GM10847 (cell line): ENCODE measurements around the gene BORA.

Source experiments
- POLR2A ChIP-seq: IDR thresholded peaks from 2 replicates; pipeline ENCODE4 v1.6.1; 2011; ENCODE audit not compliant: insufficient read length; ENCODE audit errors: extremely low read depth

The BORA gene

DNA sequence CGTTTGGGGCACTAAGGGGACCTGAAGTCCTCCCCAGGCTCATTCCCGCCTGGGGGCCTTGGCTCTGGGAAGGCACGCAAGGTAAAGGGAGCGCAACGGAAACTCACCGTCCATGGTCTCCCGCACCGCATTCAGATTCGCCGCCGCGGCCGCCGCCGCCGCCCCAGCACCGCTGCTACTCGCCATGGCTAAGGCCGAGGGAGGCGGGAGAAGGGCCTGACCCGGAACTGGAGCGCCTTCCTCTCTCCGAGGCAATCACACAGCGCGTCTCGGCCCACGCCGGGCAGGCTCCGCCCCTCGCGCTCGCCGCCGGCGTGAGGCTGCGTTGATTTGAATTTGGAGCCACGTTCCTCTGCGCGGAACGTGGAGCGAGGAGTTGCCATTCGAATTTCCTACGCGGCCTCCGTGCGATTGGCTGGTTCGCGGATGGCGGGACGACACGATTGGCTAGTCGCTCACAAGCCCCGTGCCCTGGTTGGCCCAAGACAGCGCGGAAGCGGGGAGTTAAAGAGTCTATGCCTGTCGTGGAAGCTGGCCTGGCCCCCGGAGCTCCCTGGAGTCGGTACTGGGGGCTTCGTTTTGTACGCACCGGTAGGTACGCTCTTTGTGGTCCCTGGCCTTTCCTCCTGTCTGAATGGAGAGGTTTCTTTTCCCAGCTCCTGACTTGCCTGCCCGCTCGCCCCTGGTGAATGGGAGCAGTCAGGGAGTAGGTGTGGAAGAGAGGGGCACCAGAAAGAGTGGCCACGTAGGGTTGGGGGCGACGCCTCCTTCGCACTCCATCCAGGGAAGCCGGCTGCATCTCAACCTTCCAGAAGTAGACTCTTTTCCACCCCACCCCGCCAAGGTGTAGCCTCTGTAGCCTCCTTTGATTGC, at the start of gene BORA, which contains the start of gene MZT1:
Gene BORA, plus strand, starts transcription at position 507 of the 873 bp plus-strand sequence. CDS start 1,018 bp downstream, outside the sequence.
Gene MZT1, minus strand, starts transcription at position 213 of the 873 bp plus-strand sequence. Its CDS starts 27 bp downstream, at position 186.
- TF ChIP-seq POLR2A, result peak; percentile 54

DNA sequence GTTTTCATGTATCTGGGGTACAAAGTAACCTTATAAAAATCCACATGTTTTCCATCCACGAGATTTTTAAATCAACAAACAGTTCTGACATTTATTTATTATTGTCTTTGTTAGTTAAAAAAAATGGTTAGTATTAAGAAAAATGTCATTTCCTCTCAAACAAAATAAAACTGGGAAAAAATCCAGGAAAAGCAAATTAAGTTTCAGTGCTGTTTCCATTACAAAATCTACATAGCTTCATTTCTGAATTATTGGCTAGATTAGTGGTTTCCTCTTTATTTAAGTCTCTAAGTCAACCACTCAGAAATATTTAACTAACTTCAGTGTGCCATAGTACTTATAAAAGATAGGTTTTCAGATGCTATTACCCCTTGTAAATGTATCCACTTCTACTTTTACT, 49.4 kb upstream of the BORA start:
- TF ChIP-seq POLR2A, result no peak

DNA sequence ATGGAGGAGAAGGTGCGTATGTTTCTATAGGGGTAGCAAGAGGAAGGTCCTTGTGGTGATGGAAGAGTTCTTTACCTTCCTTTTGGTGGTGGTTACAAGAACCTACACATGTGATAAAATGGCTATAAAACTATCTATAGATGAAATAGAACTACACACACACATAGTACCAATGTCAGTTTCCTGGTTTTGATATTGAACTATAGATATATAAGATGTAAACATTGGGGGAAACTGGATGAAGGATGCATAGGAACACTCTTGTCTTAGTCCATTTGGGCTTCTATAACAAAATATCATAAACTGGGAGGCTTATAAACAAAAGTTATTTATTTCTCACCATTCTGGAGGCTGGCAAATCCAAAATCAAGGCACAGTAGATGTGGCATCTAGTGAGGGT, 47.4 kb upstream of the BORA start:
- no peak for TF ChIP-seq POLR2A

DNA sequence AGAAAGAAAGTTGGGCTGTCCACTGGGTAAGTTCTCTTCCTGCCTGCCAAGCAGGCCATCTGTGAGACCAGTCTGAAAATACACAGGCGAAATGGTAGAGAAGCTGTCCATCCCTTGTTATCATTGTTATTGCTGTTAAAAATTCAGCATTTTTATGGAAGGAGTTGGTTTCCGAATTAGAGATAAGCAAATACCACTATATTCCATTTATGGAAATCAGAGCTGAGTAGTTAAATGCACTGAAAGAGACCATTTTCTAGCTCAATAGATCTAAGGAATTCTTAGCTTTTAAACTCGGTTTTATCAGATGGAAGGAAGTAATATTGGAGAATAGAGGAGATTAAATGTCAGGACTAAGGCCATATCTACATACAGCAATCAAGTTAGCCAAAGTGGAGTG, 41.0 kb upstream of the BORA start:
- TF ChIP-seq POLR2A, result no peak

DNA sequence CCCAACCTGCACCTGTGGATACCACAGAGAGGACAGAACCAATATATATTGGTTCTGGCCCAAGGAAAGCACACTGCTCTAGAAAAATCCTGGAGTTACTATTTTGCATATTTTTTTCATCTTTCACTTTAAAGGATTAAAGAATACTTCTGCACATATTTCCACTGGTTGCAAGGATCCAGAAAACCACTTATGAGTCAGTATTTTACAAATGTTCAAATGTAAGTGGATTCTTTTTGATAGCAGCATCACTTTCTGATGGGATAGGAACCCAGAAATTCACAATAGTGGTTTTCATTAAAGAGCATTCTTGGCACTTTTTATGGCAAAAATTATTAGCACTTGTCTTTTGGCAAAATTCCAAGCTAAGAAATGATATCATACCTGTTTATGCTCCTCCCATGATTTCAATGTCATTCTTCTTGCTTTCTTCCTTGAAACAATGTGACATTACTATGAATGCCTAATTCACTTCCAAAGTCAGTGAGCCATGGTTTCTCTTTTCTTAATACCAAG, 38.5 kb upstream of the BORA start:
- TF ChIP-seq POLR2A, result no peak

DNA sequence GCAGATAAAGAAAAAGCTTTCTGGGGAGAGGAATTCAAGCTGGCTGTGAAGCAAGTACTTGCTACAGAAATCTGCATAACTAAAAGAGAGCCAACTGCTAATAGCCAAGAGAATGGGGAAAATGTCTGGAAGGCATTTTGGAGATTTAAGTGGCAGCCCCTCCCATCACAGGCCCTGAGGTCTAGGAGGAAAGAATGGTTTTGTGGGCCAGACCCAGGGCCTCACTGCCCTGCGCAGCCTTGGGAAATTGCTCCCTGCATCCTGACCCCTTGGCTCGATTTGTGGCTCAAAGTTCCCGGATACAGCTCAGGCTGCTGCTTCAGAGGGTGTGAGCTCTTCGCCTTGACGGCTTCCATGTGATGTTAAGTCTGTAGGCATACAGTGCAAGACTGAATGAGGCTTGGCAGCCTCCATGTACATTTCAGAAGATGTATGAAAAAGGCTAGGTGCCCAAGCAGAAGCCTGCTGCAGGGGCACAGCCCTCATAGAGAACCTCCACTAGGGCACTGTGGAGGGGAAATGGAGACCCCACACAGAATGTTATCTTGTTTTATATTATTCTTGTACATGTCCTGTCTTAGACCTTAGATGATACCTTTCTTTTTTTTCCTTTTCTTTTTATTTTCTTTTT, 34.7 kb upstream of the BORA start:
- no peak for TF ChIP-seq POLR2A

DNA sequence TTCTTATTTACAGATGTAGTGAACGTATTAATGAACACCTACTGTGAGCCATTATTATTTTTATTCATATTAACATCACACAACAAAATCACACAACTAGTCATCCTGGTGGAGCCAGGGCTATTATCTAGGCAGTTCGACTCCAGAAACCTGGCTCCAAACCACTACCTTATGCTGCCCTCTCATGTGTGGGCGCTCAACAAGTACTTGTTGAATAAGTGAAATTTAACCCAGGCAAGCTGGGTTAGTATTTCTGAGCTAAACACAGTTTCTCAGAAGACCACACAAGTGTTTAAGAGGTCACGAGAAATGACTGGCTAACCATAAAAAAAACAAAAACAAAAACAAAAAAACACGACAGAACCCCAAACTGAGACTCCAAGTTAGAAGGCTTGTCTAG, 33.9 kb upstream of the BORA start:
- TF ChIP-seq POLR2A, result no peak

DNA sequence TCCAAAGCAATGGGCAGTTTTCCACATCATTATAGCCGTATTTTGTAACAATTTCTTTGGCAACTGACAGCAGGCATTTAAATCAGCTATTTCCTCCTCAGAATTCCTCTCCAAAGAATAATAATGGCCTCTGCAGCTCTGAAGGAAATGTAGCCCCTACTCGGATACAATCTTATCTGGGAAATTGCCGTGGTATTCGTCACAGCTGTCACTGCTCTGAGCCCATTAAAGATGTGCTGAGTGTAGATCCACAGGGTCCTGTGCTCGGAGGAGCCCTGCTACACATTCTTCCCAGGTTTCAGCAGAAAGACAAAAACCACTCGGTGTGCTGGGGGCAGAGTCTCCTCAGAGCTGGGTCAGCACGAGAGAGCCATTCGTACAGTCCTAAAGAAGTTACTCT, 33.4 kb upstream of the BORA start:
- no peak for TF ChIP-seq POLR2A

DNA sequence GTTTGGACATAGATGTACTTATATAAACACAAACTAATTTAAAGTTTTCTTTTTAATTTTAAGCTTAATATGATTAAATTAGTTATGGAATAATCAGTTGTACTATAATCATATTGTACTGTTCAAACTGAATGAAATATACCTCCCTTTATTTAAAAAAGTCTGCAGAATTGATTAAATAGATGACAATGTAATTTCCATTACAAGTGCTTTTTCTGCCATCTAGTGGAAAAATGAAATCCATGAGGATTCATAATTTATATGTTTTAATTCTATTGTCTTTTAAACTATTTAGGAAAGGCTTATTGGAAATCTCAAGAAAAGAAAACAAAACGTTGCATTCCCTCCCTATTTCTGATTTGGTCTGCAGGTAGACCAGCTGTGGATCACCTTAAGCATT, 31.1 kb upstream of the BORA start:
- TF ChIP-seq POLR2A, result no peak

DNA sequence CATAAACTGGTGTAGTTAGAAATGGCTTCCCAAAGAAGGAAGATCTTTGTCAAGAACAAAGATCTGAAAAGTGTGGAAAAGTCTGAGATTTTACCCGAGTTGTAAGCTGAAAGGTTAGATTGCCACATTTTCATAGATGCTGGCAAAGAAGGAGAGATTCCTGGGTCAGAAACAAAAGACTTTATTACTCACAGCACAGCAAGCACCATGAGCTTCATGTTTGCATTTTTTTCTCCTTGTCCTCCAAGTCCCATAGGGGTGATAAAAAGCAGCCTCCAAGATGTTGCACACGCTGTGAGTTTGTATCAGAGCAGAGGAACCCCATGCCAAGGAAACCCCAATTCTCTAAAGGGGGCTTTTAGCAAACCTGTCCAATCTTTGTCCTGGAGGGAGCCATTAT, 29.6 kb upstream of the BORA start:
- TF ChIP-seq POLR2A, result no peak

DNA sequence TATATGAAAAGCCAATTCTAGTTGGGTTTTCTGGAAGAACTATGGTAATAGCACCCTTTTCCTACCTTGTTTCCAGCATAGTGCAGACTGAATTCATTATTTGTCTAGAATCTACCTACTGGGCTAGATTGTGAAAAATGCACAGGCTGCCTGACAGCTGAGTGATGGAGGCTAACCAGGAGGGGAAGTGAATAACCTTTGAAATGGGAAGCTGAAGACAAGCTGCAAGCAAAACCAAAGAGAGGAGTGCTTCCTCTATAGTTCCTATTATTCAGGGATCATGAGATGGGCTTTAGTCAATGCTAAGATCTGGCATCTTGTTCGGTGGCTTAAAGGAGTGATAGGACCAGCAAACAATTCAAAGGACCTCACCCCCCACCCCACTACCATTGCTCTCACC, 27.2 kb upstream of the BORA start:
- TF ChIP-seq POLR2A, result no peak

DNA sequence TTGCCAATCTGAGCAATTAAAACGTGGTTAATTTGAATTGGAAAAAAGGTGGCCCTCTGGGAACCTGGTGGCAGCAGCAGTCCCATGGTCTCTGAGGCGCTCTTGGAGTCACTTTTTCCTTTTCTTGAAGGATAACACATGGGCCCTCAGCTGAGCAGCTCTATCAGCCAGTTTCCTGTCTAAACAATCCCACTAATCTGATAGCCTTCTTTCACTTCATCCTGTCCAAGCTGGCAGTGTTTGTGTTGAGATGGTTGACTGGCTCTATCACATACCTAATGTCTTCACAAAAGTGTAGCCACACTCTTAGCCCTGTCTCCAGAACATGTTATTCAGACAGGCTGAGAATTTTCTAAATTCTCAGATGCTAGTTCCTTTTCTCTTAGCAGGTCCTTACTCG, 10.9 kb upstream of the BORA start:
- TF ChIP-seq POLR2A, result no peak

DNA sequence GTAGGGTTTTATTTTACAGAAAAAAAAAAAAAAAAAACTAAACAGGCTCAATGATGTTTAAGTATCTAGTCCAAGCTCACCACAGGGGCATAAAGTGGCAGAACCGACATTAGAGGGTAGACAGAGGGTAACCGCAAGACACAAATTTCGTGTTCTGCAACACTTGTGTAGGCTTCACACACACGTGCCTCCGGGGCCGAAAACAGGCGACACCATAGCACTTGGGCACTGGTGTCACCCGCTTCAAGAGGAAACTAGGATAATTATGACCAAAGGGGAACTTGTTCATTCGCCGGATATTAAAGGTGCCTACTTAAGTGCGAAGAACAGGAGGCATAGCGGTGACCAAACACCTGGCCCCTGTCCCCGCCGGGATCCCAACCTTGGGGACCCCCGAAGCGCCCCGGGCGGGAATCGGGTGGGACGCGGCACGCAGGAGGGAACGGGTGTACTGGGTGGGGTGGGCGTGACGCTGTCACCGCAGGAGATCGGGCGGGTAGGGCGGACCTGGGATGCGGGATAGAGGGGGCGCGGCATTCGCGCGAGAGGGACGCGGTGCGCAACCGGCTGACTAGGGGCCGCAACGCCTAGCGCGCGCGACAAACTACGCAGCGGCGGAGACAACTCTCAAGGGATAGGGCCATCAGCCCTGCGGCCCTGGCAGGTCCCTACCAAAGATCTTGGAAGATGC, 852 bp upstream of the BORA start:
- TF ChIP-seq POLR2A, result no peak

DNA sequence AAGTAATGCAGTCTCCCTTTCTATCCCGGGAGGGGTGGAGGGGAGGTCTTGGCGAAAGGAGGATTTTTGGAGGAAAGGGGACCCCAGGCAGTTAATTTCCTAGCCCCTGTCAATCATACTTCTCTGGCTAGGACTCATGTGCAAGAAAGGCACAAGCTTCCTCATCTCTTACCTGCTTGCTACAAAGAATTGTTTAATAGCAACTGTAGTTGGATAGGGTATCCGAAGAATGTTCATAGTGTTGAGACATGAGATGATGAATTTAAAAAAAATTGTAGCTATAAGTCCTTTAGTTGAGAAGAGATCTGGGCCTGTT, 525 bp downstream of the BORA start:
- no peak for TF ChIP-seq POLR2A

DNA sequence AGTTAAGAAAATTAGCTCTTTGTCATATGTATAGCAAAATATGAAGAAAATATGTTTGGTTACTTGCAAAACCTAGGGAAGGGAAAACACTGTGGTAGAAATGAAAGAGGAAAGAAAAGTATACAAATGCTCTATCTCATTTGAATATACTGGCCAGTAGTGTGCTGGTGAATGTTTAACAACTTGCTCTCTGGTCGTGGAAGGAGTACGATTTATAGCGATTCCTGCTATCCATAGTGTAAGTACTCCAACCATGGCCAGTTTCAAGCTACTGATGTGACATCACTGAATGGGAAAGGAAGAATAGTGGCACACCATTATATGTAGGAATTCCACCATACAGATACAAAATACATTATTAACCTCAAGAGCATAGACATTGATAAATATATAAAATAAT, 9.3 kb downstream of the BORA start:
- no peak for TF ChIP-seq POLR2A

DNA sequence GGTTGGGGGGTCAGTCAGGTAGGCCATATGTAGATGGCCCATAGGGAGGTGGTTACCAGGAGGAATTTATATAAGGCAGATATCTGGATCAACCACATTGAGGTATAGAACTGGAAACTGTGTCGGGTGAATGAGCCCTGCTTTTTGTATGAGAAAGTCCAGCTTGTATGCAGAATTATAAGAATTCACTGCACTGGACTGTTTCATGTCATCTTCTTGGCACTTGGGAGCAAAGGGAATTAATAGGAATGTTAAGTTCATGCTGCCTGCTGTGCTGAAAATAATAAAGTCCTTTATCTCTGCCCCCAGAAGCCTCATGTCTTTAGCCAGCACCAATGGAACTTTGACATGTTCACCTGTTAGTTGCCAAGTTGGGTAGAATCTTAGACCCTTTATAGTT, 12.3 kb downstream of the BORA start:
- TF ChIP-seq POLR2A, result no peak
